Lung (tissue), 12 donors: ENCODE data around the gene HIRA. TPM values are rescaled to one million over a fixed set of nuclear protein-coding genes. Genes with fewer than 3 reads are reported as not detected.

Source experiments
- ATAC-seq: fragments of 200-7000 bp; cut with Tn5 transposase; one replicate; pipeline ENCODE4 v1.9.1; 2020; ENCODE audit warnings: moderate number of reproducible peaks; ENCODE audit not compliant: insufficient read depth, low FRiP score
- DNase-seq, 3 donors: peaks; one replicate each; pipeline ENCODE4 v3.0.0-alpha.2; 2013 to 2017
- H3K27ac ChIP-seq, 2 donors: one replicate each; pipeline ENCODE4 v1.5.1; 2013; ENCODE audit warnings: mild to moderate bottlenecking in 2 of 2, moderate library complexity in 2 of 2, control low read depth in 1 of 2, inconsistent platforms in 1 of 2, low read depth in 1 of 2, low read length in 1 of 2
- H3K27me3 ChIP-seq, 3 donors: one replicate each; pipeline ENCODE4 v1.5.1; 2013; ENCODE audit warnings: low read length in 2 of 3; ENCODE audit not compliant: control insufficient read depth in 3 of 3, insufficient read depth in 3 of 3
- H3K36me3 ChIP-seq, 4 donors: one replicate each; pipeline ENCODE4 v1.5.1; 2013; ENCODE audit warnings: low read length in 4 of 4, mild to moderate bottlenecking in 1 of 4, moderate library complexity in 1 of 4; ENCODE audit not compliant: control insufficient read depth in 4 of 4, insufficient read depth in 4 of 4
- H3K4me1 ChIP-seq, 5 donors: one replicate each; pipeline ENCODE4 v1.5.1; 2013; ENCODE audit warnings: low read length in 5 of 5, mild to moderate bottlenecking in 2 of 5, moderate library complexity in 1 of 5; ENCODE audit not compliant: control insufficient read depth in 5 of 5, insufficient read depth in 5 of 5
- H3K4me3 ChIP-seq: one replicate; pipeline ENCODE4 v1.5.1; 2013; ENCODE audit warnings: mild to moderate bottlenecking, control low read depth, moderate library complexity
- H3K9ac ChIP-seq, 2 donors: one replicate each; pipeline ENCODE4 v1.5.1; 2013; ENCODE audit warnings: low read length in 2 of 2, control low read depth in 1 of 2; ENCODE audit not compliant: insufficient read depth in 1 of 2
- H3K9me3 ChIP-seq, 4 donors: one replicate each; pipeline ENCODE4 v1.5.1; 2013; ENCODE audit warnings: low read length in 3 of 4, mild to moderate bottlenecking in 1 of 4, moderate library complexity in 1 of 4; ENCODE audit not compliant: control insufficient read depth in 4 of 4, insufficient read depth in 3 of 4
- CTCF ChIP-seq: IDR thresholded peaks from 2 replicates; pipeline ENCODE4 v1.5.1; 2012; ENCODE audit warnings: mild to moderate bottlenecking; ENCODE audit errors: control extremely low read depth, extremely low read depth
- WGBS, 2 donors: extraction: QIAGEN DNeasy Blood & Tissue Kit; methylation state at CpG; one replicate each; pipeline ENCODE4 v1.1.7; 2013; 5-methylcytosine and 5-hydroxymethylcytosine counted together
- polyA plus RNA-seq, 2 donors: library from polyadenylated mRNA; stranded (reverse); fragments of 200-250 nt; gene quantifications; one replicate each; pipeline ENCODE4 v1.2.1, GENCODE V29; 2013
- total RNA-seq, 2 donors: library from RNA; depleted of rRNA in 1 of 2; stranded (reverse); fragments of >200 nt in 1 of 2; gene quantifications; one replicate each; pipeline ENCODE4 v1.2.1, GENCODE V29; 2014 to 2021
- donor health status: control.
- donor health status: control.
- donor health status: Bipolar disorder and iron deficiency.
- donor health status: healthy.
- donor health status: DM: yes; HTN: yes; CAD: no.

HIRA gene
- total and polyA plus RNA-seq, 4 donors, result 7.5 to 27.2 (median 17.3) TPM

- Histone ChIP-seq H3K9me3 (peaks cover 0 to 4% (median 0%) of the 10 kb centered on the region in 4 donors), H3K4me1 (no peaks in the 10 kb centered on the region), H3K27me3 (no peaks in the 10 kb centered on the region), H3K27ac (no peak overlapping the region), H3K9ac (no peak overlapping the region), H3K4me3 (no peak overlapping the region), H3K36me3 (peaks cover 27 to 66% (median 38%) of the 10 kb centered on the region in 4 donors)
- WGBS, 2 donors, result 88 to 91% methylated on average over 2 of the region's 2 CpGs
- no peak for TF ChIP-seq CTCF
- ATAC-seq, result no peak
- no peak for DNase-seq
Observed at GRCh38 chr22:19387038-19387437, 44.5 kb downstream of the HIRA start.

- WGBS, 2 donors, result 97 to 100% methylated on average over 2 of the region's 2 CpGs
- H3K9ac ChIP-seq, result no peak overlapping the region
Observed at GRCh38 chr22:19386248-19386647, 45.3 kb downstream of the HIRA start.

GRCh38 chr22:19385221-19385906 is 46.2 kb downstream of the HIRA start:
- Histone ChIP-seq H3K36me3 (peaks cover 24 to 60% (median 40%) of the 10 kb centered on the region in 4 donors), H3K9me3 (no peaks in the 10 kb centered on the region), H3K27ac (no peak overlapping the region), H3K9ac (no peak overlapping the region), H3K4me3 (no peak overlapping the region), H3K4me1 (no peaks in the 10 kb centered on the region), H3K27me3 (no peaks in the 10 kb centered on the region)
- no peak for DNase-seq
- no peak for ATAC-seq
- WGBS, 2 donors, result 95% methylated on average over 14 of the region's 14 CpGs
- no peak for TF ChIP-seq CTCF

More at GRCh38 chr22:19386248-19386647, 45.3 kb downstream of the HIRA start:
- Histone ChIP-seq H3K36me3 (peaks cover 24 to 62% (median 40%) of the 10 kb centered on the region in 4 donors), H3K4me3 (no peak overlapping the region), H3K27ac (no peak overlapping the region), H3K4me1 (no peaks in the 10 kb centered on the region), H3K9me3 (no peaks in the 10 kb centered on the region), H3K27me3 (no peaks in the 10 kb centered on the region)
- no peak for DNase-seq
- ATAC-seq, result no peak
- no peak for TF ChIP-seq CTCF
